Measurements from ENCODE around the gene ZDHHC5. TPM values are rescaled to one million over a fixed set of nuclear protein-coding genes. Genes with fewer than 3 reads are reported as not detected.
A peak's percentile ranks its signal among the peaks of the same experiment; 100 is the strongest.

Gene ZDHHC5
- total and polyA plus RNA-seq, 3 experiments from 2014 or later = 45.1 to 89.0 (median 83.9) TPM

DNA sequence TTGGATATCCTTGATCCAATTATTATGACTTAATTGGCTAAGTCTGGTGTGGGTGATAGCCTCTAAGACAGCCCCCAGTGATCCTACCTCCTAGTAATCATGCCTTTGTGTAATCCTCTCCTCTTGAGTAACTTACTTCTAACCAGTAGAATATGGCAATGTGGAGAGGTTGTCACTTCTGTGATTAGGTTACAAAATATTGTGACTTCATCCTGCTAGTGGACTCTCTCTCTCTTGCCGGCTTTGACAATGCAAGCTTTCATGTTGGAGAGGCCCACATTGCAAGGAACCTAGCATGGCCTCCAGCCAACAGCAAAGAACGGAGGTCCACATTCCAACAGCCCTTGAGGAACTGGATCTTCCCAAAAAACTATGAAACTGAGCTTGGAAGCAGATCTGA is 37.7 kb upstream of the ZDHHC5 start:
- no peak overlapping the region for H3K27ac Mint-ChIP-seq
- ChIA-PET CTCF (interaction anchor here (1.2 kb wide), 1 partner anchor 11 kb away, joined by 4 read pairs; no protein-coding TSS in a partner anchor), POLR2A (no interaction called here)
- no peaks in the 10 kb centered on the region for H3K9me3 ChIP-seq (ENCODE audit: low read length)
- H3K36me3 Mint-ChIP-seq = no peaks in the 10 kb centered on the region
- no peak for DNase-seq
- H3K4me1 Mint-ChIP-seq = no peaks in the 10 kb centered on the region
- no peaks in the 10 kb centered on the region for H3K4me1 ChIP-seq (ENCODE audit: insufficient read depth, low read length)
- no peak overlapping the region for H3K4me3 Mint-ChIP-seq
- H3K27ac ChIP-seq (ENCODE audit: low read depth, low read length) = no peak overlapping the region
- no peaks in the 10 kb centered on the region for H3K36me3 ChIP-seq (ENCODE audit: insufficient read depth, low read length)
- H3K4me3 ChIP-seq (ENCODE audit: low read length) = no peak overlapping the region
- H3K27me3 ChIP-seq (ENCODE audit: insufficient read depth, low read length, poor library complexity, severe bottlenecking) = peaks cover 7% of the 10 kb centered on the region
- no peaks in the 10 kb centered on the region for H3K9me3 Mint-ChIP-seq
- peaks cover 12 to 47% of the 10 kb centered on the region in 2 donors for H3K27me3 Mint-ChIP-seq

DNA sequence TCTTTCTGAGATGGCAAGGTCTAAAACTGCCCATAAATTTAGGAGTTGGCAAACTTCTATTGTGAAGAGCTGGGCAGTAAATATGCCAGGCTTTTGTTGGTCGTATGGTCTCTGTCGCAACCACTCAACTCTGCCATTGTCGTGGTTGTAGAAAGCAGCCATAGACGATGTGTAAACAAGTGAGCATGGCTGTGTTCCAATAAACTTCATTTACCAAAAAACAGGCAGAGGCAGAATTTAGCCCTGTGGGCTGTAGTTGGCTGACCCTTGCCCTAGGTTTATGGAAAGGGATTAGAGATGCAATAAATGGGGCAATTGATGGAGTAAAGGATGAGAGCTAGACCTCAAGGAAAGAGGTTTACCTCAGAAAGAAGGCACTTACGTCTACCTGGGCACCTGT is 35.8 kb upstream of the ZDHHC5 start:
- peaks cover 23 to 57% of the 10 kb centered on the region in 2 donors for H3K27me3 Mint-ChIP-seq

DNA sequence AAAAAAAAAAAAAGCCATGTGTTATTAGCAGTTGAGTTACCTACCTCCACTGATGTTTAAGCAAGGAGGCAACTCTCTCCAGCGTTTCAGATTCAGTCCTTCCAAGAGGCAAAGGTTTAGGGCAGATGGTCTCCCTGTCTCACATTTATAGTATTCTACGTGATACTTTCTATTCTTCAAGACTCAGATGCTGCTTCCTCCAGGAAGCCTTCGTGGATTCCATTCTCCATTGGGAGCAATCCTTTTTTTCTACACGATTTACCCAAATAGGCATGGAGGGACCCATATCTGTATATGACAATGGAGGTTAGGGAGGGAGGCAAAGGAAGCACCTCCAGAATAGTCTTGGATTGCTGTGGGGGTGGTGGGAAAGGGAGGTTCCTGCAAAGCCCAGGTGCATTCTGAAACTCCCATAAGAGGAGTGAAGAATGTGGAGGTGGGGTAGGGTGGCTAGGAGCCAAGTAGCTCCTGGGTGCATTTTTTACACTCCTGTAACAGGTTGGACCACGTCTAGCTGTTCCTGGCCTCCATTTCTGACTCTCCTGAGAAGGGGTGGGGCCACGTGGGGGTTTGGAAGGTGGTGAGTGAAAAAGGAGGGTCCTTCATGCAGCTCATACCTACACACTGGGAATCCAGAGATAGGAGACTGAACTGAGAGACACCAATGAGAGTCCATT is 34.4 kb upstream of the ZDHHC5 start:
- DNase-seq = no peak
- Histone ChIP-seq H3K9me3 (ENCODE audit: low read length) (no peaks in the 10 kb centered on the region), H3K27me3 (ENCODE audit: insufficient read depth, low read length, poor library complexity, severe bottlenecking) (peaks cover 11% of the 10 kb centered on the region), H3K4me3 (ENCODE audit: low read length) (no peak overlapping the region), H3K36me3 (ENCODE audit: insufficient read depth, low read length) (no peaks in the 10 kb centered on the region), H3K4me1 (ENCODE audit: insufficient read depth, low read length) (no peaks in the 10 kb centered on the region), H3K27ac (ENCODE audit: low read depth, low read length) (no peak overlapping the region)
- ChIA-PET POLR2A (no interaction called here), CTCF (no interaction called here)
- no peak overlapping the region for H3K4me3 Mint-ChIP-seq
- H3K27ac Mint-ChIP-seq = no peak overlapping the region
- peaks cover 3 to 14% (median 5%) of the 10 kb centered on the region in 3 donors for H3K4me1 Mint-ChIP-seq
- peaks cover 30 to 64% of the 10 kb centered on the region in 2 donors for H3K27me3 Mint-ChIP-seq
- H3K9me3 Mint-ChIP-seq = no peaks in the 10 kb centered on the region
- H3K36me3 Mint-ChIP-seq = no peaks in the 10 kb centered on the region

More for the DNA sequence above, 35.8 kb upstream of the ZDHHC5 start:
- Mint-ChIP-seq H3K4me3 (no peak overlapping the region), H3K4me1 (no peaks in the 10 kb centered on the region), H3K27ac (no peak overlapping the region), H3K9me3 (no peaks in the 10 kb centered on the region), H3K36me3 (no peaks in the 10 kb centered on the region)
- no peak for DNase-seq
- H3K9me3 ChIP-seq (ENCODE audit: low read length) = no peaks in the 10 kb centered on the region
- no peak overlapping the region for H3K27ac ChIP-seq (ENCODE audit: low read depth, low read length)
- no peaks in the 10 kb centered on the region for H3K4me1 ChIP-seq (ENCODE audit: insufficient read depth, low read length)
- POLR2A ChIA-PET = no interaction called here
- H3K4me3 ChIP-seq (ENCODE audit: low read length) = no peak overlapping the region
- H3K36me3 ChIP-seq (ENCODE audit: insufficient read depth, low read length) = no peaks in the 10 kb centered on the region
- CTCF ChIA-PET = interaction anchor here (1.2 to 1.8 kb wide), 2 partner anchors 8 to 12 kb away, joined by 3 to 5 read pairs; no protein-coding TSS in a partner anchor
- H3K27me3 ChIP-seq (ENCODE audit: insufficient read depth, low read length, poor library complexity, severe bottlenecking) = peaks cover 7% of the 10 kb centered on the region

DNA sequence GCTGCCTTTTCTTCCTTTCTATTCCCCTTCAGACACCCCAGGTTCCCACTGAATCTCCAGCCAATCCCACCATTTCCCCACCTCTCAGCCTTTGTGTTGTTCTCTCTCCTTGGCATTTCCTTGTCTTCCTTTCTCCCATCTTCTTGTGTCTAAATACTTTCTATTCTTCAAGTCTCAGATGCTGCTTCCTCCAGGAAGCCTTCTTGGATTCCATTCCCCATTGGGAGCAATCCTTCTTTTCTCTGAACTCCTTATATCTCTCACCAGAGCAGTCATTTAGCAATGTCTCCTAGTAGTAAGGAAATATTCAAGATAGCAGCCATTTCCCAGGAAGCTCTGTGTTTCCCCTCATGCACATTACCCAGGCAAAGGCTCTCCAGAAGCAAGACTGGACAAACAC is 33.6 kb upstream of the ZDHHC5 start:
- peaks cover 11% of the 10 kb centered on the region for H3K27me3 ChIP-seq (ENCODE audit: insufficient read depth, low read length, poor library complexity, severe bottlenecking)
- H3K4me3 ChIP-seq (ENCODE audit: low read length) = no peak overlapping the region
- no peak overlapping the region for H3K27ac ChIP-seq (ENCODE audit: low read depth, low read length)
- no peak for DNase-seq
- Mint-ChIP-seq H3K9me3 (no peaks in the 10 kb centered on the region), H3K27ac (no peak overlapping the region), H3K36me3 (peaks cover 0 to 2% (median 0%) of the 10 kb centered on the region in 3 donors), H3K27me3 (peaks cover 32 to 68% of the 10 kb centered on the region in 2 donors), H3K4me3 (no peak overlapping the region), H3K4me1 (peaks cover 10 to 21% (median 10%) of the 10 kb centered on the region in 3 donors)
- H3K4me1 ChIP-seq (ENCODE audit: insufficient read depth, low read length) = peaks cover under 1% of the 10 kb centered on the region
- POLR2A ChIA-PET = no interaction called here
- no peaks in the 10 kb centered on the region for H3K36me3 ChIP-seq (ENCODE audit: insufficient read depth, low read length)
- H3K9me3 ChIP-seq (ENCODE audit: low read length) = no peaks in the 10 kb centered on the region
- CTCF ChIA-PET = no interaction called here

DNA sequence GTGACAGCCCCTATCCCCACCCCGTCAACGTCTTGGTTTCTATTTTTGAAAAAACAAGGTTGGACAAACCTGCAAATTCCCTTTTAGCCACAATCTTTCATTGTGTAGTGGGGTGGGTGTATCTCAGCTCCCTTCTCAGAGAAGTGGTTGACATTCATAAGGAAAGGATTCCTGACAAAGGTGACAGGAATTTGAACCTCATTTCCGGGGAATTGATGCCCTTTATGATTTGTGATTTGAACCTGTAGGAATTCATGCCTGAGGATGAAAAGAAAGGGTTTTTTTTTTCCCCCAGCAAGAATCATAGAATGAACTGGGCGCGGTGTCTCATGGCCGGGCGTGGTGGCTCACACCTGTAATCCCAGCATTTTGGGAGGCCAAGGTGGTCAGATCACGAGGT is 32.7 kb upstream of the ZDHHC5 start:
- H3K4me3 Mint-ChIP-seq = no peak overlapping the region
- H3K9me3 Mint-ChIP-seq = no peaks in the 10 kb centered on the region
- DNase-seq = no peak
- H3K4me1 ChIP-seq (ENCODE audit: insufficient read depth, low read length) = peaks cover 6% of the 10 kb centered on the region
- no peaks in the 10 kb centered on the region for H3K9me3 ChIP-seq (ENCODE audit: low read length)
- ChIA-PET POLR2A (no interaction called here), CTCF (interaction anchor here (2.0 to 2.5 kb wide), 2 partner anchors 9 to 67 kb away, joined by 8 read pairs; partner anchors contain the start of gene UBE2L6)
- no peak overlapping the region for H3K27ac Mint-ChIP-seq
- H3K4me1 Mint-ChIP-seq = peaks cover 10 to 26% (median 10%) of the 10 kb centered on the region in 3 donors
- no peaks in the 10 kb centered on the region for H3K36me3 ChIP-seq (ENCODE audit: insufficient read depth, low read length)
- H3K27me3 ChIP-seq (ENCODE audit: insufficient read depth, low read length, poor library complexity, severe bottlenecking) = peaks cover 11% of the 10 kb centered on the region
- no peak overlapping the region for H3K27ac ChIP-seq (ENCODE audit: low read depth, low read length)
- H3K36me3 Mint-ChIP-seq = peaks cover 0 to 2% (median 0%) of the 10 kb centered on the region in 3 donors
- no peak overlapping the region for H3K4me3 ChIP-seq (ENCODE audit: low read length)
- peaks cover 32 to 61% of the 10 kb centered on the region in 2 donors for H3K27me3 Mint-ChIP-seq

DNA sequence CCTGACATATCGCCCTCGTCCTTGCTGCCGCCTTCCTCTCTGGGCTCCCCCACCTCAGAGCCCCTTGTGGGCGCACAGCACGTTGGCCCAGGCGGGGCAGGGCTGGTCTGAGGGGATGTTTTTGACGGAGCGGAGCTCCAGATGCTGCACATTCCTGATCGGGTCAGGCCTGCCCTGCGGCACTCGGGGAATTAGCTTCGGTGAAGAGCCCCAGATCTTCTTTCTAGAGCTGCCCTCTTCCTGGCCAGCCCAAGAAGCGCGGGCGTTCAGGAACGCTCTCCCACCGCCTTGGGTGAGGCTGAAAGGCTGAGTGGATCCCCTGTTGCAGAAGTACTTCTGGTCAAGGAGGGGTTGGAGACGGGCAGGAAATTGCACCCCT is 30.3 kb upstream of the ZDHHC5 start:
- no peak for DNase-seq
- Histone ChIP-seq H3K9me3 (ENCODE audit: low read length) (no peaks in the 10 kb centered on the region), H3K4me3 (ENCODE audit: low read length) (peak overlapping the region; percentile 67), H3K36me3 (ENCODE audit: insufficient read depth, low read length) (no peaks in the 10 kb centered on the region), H3K27ac (ENCODE audit: low read depth, low read length) (no peak overlapping the region), H3K27me3 (ENCODE audit: insufficient read depth, low read length, poor library complexity, severe bottlenecking) (peaks cover 11% of the 10 kb centered on the region), H3K4me1 (ENCODE audit: insufficient read depth, low read length) (peaks cover 6% of the 10 kb centered on the region)
- H3K27ac Mint-ChIP-seq = no peak overlapping the region
- CTCF ChIA-PET = interaction anchor here (2.5 kb wide), 1 partner anchor 70 kb away, joined by 8 read pairs; the partner anchor contains the start of gene UBE2L6
- H3K36me3 Mint-ChIP-seq = peaks cover 0 to 2% (median 0%) of the 10 kb centered on the region in 3 donors
- no peaks in the 10 kb centered on the region for H3K9me3 Mint-ChIP-seq
- peaks cover 32 to 48% of the 10 kb centered on the region in 2 donors for H3K27me3 Mint-ChIP-seq
- peak overlapping the region; percentile 82 to 93 (median 85) for H3K4me3 Mint-ChIP-seq
- POLR2A ChIA-PET = interaction anchor here (0.7 kb wide), 1 partner anchor 95 kb away, joined by 3 read pairs; no protein-coding TSS in a partner anchor
- peaks cover 10 to 26% (median 12%) of the 10 kb centered on the region in 3 donors for H3K4me1 Mint-ChIP-seq

DNA sequence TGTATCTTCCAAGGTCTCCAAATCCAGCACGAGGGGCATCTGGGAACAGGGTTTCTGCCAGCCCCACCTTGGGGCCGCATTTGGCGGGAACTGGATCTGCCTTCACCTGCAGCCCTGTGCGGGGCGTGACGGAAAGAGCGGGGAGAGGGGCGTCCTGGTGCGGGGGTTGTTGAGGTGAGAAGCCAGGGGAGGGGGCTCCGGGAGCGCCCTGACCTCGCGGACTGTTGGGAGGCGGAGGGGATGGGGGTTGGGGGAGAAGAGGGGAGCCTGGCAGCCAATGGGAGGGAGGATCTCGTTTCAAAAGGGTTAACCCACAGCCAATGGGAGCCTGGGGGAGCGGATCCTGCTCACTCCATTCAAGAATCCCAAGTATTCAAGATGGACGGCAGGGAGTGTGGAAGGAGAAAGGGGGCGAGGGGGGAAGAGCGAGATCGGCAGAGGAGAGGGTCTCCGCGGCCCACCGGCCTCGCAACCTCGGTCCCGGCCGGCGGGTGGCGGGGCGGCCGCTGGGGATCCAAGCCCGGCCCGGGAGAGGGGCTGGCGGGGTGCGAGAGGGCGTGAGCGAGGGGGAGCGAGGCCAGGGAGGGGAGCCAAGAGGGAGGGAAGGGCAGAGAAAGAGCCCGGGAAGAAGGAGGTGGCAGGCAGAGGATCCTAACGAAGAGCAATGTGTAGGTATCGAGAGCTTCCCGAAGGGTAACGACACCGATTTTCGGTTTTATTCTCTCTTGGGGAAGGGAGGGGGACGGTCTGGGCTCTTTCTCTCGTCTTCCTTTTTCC is 29.7 kb upstream of the ZDHHC5 start:
- CTCF ChIA-PET = interaction anchor here (1.4 to 7.6 kb wide), 6 partner anchors 68 to 929 kb away, joined by 3 to 144 read pairs (median 20); partner anchors contain the start of gene UBE2L6
- H3K4me3 Mint-ChIP-seq = peak overlapping the region; percentile 82 to 93 (median 85)
- Histone ChIP-seq H3K4me3 (ENCODE audit: low read length) (peak overlapping the region; percentile 67), H3K27ac (ENCODE audit: low read depth, low read length) (no peak overlapping the region), H3K4me1 (ENCODE audit: insufficient read depth, low read length) (peaks cover 6% of the 10 kb centered on the region), H3K36me3 (ENCODE audit: insufficient read depth, low read length) (no peaks in the 10 kb centered on the region), H3K27me3 (ENCODE audit: insufficient read depth, low read length, poor library complexity, severe bottlenecking) (peaks cover 11% of the 10 kb centered on the region), H3K9me3 (ENCODE audit: low read length) (no peaks in the 10 kb centered on the region)
- H3K27me3 Mint-ChIP-seq = peaks cover 30 to 49% of the 10 kb centered on the region in 2 donors
- peak overlapping the region in 5 of 8 donors; percentile 54 to 68 (median 63) for H3K27ac Mint-ChIP-seq
- peaks cover 10 to 26% (median 12%) of the 10 kb centered on the region in 3 donors for H3K4me1 Mint-ChIP-seq
- POLR2A ChIA-PET = interaction anchor here (0.6 kb wide), 1 partner anchor 104 kb away, joined by 7 read pairs; no protein-coding TSS in a partner anchor
- peaks cover 0 to 2% (median 0%) of the 10 kb centered on the region in 3 donors for H3K36me3 Mint-ChIP-seq
- no peaks in the 10 kb centered on the region for H3K9me3 Mint-ChIP-seq
- DNase-seq = no peak
